Neural cell (in vitro differentiated cells): ENCODE results near the gene SLC2A10. TPM values are rescaled to one million over a fixed set of nuclear protein-coding genes. Genes with fewer than 3 reads are reported as not detected.

Experiments used
- H2AFZ ChIP-seq: fragments of 200-600, 300-800 bp; sonication (generic), shearing (Covaris generic); 2 replicates; pipeline ENCODE4 v1.6.0; 2014; ENCODE audit warnings: low read depth, mild to moderate bottlenecking, antibody characterized with exemption, low read length, moderate library complexity
- H3F3A ChIP-seq: fragments of 200-600 bp; shearing (Covaris generic); 2 replicates; pipeline ENCODE4 v1.6.1; 2016; ENCODE audit warnings: mild to moderate bottlenecking, moderate library complexity, mixed read lengths, antibody characterized with exemption, low read length; ENCODE audit not compliant: insufficient read depth, poor library complexity, severe bottlenecking
- H3K27ac ChIP-seq: fragments of 200-600, 300-800 bp; sonication (generic), shearing (Covaris generic); 2 replicates; pipeline ENCODE4 v1.5.1; 2014; ENCODE audit warnings: mild to moderate bottlenecking, low read length, moderate library complexity
- H3K27me3 ChIP-seq: fragments of 300-800, 200-600 bp; sonication (generic), shearing (Covaris generic); 2 replicates; pipeline ENCODE4 v1.6.0; 2014; ENCODE audit warnings: mild to moderate bottlenecking, low read depth, low read length, moderate library complexity; ENCODE audit not compliant: insufficient read depth
- H3K36me3 ChIP-seq: fragments of 300-800, 200-600 bp; sonication (generic), shearing (Covaris generic); 2 replicates; pipeline ENCODE4 v1.5.1; 2014; ENCODE audit warnings: mild to moderate bottlenecking, antibody characterized with exemption, low read length, moderate library complexity; ENCODE audit not compliant: insufficient read depth
- H3K4me2 ChIP-seq: fragments of 300-800, 200-600 bp; sonication (generic), shearing (Covaris generic); 2 replicates; pipeline ENCODE4 v1.6.0; 2014; ENCODE audit warnings: mild to moderate bottlenecking, low read length
- H3K4me3 ChIP-seq: fragments of 300-800, 200-600 bp; sonication (generic), shearing (Covaris generic); 2 replicates; pipeline ENCODE4 v1.5.1; 2014; ENCODE audit warnings: mild to moderate bottlenecking, low read length, moderate library complexity
- H3K79me2 ChIP-seq: fragments of 200-600 bp; shearing (Covaris generic); replicated peaks from 2 replicates; pipeline ENCODE4 v1.6.0; 2014; ENCODE audit warnings: mild to moderate bottlenecking, low read length, moderate library complexity; ENCODE audit not compliant: insufficient read depth
- H3K9ac ChIP-seq: fragments of 300-800, 200-600 bp; sonication (generic), shearing (Covaris generic); 2 replicates; pipeline ENCODE4 v1.6.1; 2016; ENCODE audit warnings: mild to moderate bottlenecking, low read length, mixed read lengths
- H3K9me2 ChIP-seq: fragments of 200-600 bp; shearing (Covaris generic); 2 replicates; pipeline ENCODE4 v1.6.1; 2016; ENCODE audit warnings: mild to moderate bottlenecking, low read length, mixed read lengths; ENCODE audit not compliant: insufficient read depth
- H3K9me3 ChIP-seq: fragments of 200-600, 300-800 bp; sonication (generic), shearing (Covaris generic); 2 replicates; pipeline ENCODE4 v1.6.1; 2016; ENCODE audit warnings: mild to moderate bottlenecking, mixed run types, low read length, moderate library complexity, mixed read lengths
- H4K20me1 ChIP-seq: fragments of 200-600 bp; shearing (Covaris generic); 2 replicates; pipeline ENCODE4 v1.6.1; 2016; ENCODE audit warnings: mild to moderate bottlenecking, mixed run types; ENCODE audit not compliant: insufficient read depth
- EP300 ChIP-seq: fragments of 450-650 bp; conservative IDR thresholded peaks from 2 replicates; pipeline ENCODE4 v1.6.1; 2014; ENCODE audit warnings: antibody characterized with exemption, mild to moderate bottlenecking, moderate library complexity; ENCODE audit not compliant: poor library complexity, severe bottlenecking
- EZH2 ChIP-seq: fragments of 200-600, 300-800 bp; shearing (Covaris generic), sonication (generic); IDR thresholded peaks from 2 replicates; pipeline ENCODE4 v1.6.1; 2014; ENCODE audit warnings: antibody characterized with exemption, low read length, borderline replicate concordance, mild to moderate bottlenecking; ENCODE audit not compliant: insufficient read depth, poor library complexity, severe bottlenecking
- MXI1 ChIP-seq: fragments of 450-650 bp; conservative IDR thresholded peaks from 2 replicates; pipeline ENCODE4 v1.6.1; 2014; ENCODE audit warnings: antibody characterized with exemption, mild to moderate bottlenecking; ENCODE audit not compliant: poor library complexity, severe bottlenecking
- POLR2AphosphoS5 ChIP-seq: IDR thresholded peaks from 2 replicates; pipeline ENCODE4 v1.6.1; 2012
- RAD21 ChIP-seq: fragments of 450-650 bp; conservative IDR thresholded peaks from 2 replicates; pipeline ENCODE4 v1.6.1; 2014; ENCODE audit warnings: antibody characterized with exemption, mild to moderate bottlenecking, moderate library complexity
- SMC3 ChIP-seq: fragments of 450-650 bp; conservative IDR thresholded peaks from 2 replicates; pipeline ENCODE4 v1.6.1; 2014; ENCODE audit warnings: antibody characterized with exemption, mild to moderate bottlenecking, moderate library complexity; ENCODE audit not compliant: poor library complexity
- TAF1 ChIP-seq: IDR thresholded peaks from 2 replicates; pipeline ENCODE4 v1.6.1; 2012; ENCODE audit warnings: low read depth
- polyA plus RNA-seq: library from polyadenylated mRNA; depleted of rRNA; stranded (reverse); fragments of >200 nt; gene quantifications from 2 replicates; pipeline ENCODE4 v1.2.3, GENCODE V29; 2014
- TF ChIP-seq, protein P1 (sequence below): IDR thresholded peaks from 2 replicates; pipeline ENCODE4 v1.6.1; 2012; ENCODE audit warnings: borderline replicate concordance
- TF ChIP-seq, protein P2 (sequence below): fragments of 450-650 bp; IDR thresholded peaks from 2 replicates; pipeline ENCODE4 v1.5.1; 2014; ENCODE audit warnings: antibody characterized with exemption, mild to moderate bottlenecking, moderate library complexity; ENCODE audit not compliant: poor library complexity, severe bottlenecking

The SLC2A10 gene
- polyA plus RNA-seq, 1 donor from 2014 or later = not detected

DNA sequence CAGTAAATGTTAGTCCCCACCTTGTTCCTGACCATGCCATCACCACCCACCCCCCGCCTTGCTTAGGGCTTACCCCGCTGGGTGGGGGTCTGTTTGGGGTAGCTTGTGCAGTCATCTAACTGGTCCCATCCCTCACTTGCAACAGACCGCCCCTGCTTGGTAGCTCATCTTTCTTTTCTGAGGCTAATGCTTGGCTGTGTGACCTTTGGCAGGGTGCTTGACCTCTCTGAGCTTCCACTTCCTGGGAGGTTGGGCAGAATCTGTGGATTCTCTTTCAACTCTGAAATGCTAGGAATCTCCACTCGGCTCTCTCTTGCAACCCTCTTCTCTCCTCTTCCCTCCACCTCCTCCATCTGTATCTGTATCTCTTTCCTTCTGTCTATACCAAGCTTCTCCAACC lies 70.4 kb downstream of the SLC2A10 start:
- H3K4me3 ChIP-seq = no peak overlapping the region

DNA sequence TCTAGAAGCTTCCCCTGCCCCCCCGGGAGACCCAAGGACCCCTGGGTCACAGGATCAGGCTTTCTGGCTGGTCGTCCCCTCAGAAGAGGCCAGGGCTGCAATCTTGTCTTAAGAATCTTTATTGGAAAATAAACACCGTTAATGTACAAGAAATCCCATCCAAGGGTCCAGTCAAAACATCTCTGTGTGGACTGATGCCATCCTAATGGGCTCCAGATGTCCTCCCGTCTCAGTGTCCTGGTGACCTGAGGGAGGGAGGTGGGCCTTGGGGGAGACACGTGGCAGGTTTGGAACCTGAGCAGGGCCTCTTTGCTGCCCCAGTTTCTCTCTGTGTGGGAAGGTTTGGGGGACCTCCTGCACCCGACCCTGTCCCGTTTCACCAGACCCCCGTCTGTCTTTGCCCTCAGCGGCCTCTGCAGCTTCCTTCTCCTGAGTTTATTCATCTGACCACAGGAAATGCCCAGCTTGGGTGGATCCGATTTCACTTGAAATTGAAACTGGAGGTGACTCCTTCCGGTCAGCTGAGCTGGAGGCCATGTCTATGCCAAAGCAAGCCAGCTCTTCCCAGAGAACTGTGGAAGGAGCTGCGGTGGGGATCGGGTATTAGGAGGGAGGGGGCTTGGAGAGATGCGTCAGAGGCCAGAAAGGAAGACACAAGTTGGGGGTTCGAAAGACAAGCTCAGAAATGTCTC lies 75.1 kb downstream of the SLC2A10 start:
- no peaks in the 10 kb centered on the region for H3K9me2 ChIP-seq
- no peak overlapping the region for H3K4me2 ChIP-seq
- no peaks in the 10 kb centered on the region for H3K27me3 ChIP-seq
- no peaks in the 10 kb centered on the region for H3K9me3 ChIP-seq
- no peak overlapping the region for H2AFZ ChIP-seq
- H3K9ac ChIP-seq = no peak overlapping the region
- H4K20me1 ChIP-seq = no peaks in the 10 kb centered on the region
- H3K79me2 ChIP-seq = no peaks in the 10 kb centered on the region
- H3K36me3 ChIP-seq = no peaks in the 10 kb centered on the region
- no peak for TF ChIP-seq POLR2AphosphoS5
- no peak for TF ChIP-seq SMC3
- TF ChIP-seq, protein P1, sequence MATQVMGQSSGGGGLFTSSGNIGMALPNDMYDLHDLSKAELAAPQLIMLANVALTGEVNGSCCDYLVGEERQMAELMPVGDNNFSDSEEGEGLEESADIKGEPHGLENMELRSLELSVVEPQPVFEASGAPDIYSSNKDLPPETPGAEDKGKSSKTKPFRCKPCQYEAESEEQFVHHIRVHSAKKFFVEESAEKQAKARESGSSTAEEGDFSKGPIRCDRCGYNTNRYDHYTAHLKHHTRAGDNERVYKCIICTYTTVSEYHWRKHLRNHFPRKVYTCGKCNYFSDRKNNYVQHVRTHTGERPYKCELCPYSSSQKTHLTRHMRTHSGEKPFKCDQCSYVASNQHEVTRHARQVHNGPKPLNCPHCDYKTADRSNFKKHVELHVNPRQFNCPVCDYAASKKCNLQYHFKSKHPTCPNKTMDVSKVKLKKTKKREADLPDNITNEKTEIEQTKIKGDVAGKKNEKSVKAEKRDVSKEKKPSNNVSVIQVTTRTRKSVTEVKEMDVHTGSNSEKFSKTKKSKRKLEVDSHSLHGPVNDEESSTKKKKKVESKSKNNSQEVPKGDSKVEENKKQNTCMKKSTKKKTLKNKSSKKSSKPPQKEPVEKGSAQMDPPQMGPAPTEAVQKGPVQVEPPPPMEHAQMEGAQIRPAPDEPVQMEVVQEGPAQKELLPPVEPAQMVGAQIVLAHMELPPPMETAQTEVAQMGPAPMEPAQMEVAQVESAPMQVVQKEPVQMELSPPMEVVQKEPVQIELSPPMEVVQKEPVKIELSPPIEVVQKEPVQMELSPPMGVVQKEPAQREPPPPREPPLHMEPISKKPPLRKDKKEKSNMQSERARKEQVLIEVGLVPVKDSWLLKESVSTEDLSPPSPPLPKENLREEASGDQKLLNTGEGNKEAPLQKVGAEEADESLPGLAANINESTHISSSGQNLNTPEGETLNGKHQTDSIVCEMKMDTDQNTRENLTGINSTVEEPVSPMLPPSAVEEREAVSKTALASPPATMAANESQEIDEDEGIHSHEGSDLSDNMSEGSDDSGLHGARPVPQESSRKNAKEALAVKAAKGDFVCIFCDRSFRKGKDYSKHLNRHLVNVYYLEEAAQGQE = no peak
- TF ChIP-seq, protein P2, sequence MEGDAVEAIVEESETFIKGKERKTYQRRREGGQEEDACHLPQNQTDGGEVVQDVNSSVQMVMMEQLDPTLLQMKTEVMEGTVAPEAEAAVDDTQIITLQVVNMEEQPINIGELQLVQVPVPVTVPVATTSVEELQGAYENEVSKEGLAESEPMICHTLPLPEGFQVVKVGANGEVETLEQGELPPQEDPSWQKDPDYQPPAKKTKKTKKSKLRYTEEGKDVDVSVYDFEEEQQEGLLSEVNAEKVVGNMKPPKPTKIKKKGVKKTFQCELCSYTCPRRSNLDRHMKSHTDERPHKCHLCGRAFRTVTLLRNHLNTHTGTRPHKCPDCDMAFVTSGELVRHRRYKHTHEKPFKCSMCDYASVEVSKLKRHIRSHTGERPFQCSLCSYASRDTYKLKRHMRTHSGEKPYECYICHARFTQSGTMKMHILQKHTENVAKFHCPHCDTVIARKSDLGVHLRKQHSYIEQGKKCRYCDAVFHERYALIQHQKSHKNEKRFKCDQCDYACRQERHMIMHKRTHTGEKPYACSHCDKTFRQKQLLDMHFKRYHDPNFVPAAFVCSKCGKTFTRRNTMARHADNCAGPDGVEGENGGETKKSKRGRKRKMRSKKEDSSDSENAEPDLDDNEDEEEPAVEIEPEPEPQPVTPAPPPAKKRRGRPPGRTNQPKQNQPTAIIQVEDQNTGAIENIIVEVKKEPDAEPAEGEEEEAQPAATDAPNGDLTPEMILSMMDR = no peak
- TF ChIP-seq EP300 = no peak
- no peak for TF ChIP-seq MXI1
- no peak for TF ChIP-seq RAD21
- no peak for TF ChIP-seq EZH2
- no peak for TF ChIP-seq TAF1
- no peak overlapping the region for H3K4me3 ChIP-seq
- H3F3A ChIP-seq = no peaks in the 10 kb centered on the region
- no peak overlapping the region for H3K27ac ChIP-seq

More for the DNA sequence above, 70.4 kb downstream of the SLC2A10 start:
- no peaks in the 10 kb centered on the region for H3F3A ChIP-seq
- H4K20me1 ChIP-seq = no peaks in the 10 kb centered on the region
- no peak for TF ChIP-seq MXI1
- TF ChIP-seq, protein P2 = no peak
- no peak for TF ChIP-seq POLR2AphosphoS5
- TF ChIP-seq, protein P1 = no peak
- TF ChIP-seq EZH2 = no peak
- TF ChIP-seq SMC3 = no peak
- no peak for TF ChIP-seq RAD21
- TF ChIP-seq EP300 = no peak
- TF ChIP-seq TAF1 = no peak
- no peaks in the 10 kb centered on the region for H3K9me3 ChIP-seq
- H3K79me2 ChIP-seq = no peaks in the 10 kb centered on the region
- no peak overlapping the region for H3K27ac ChIP-seq
- no peaks in the 10 kb centered on the region for H3K36me3 ChIP-seq
- no peak overlapping the region for H3K9ac ChIP-seq
- no peaks in the 10 kb centered on the region for H3K27me3 ChIP-seq
- no peak overlapping the region for H3K4me2 ChIP-seq
- no peak overlapping the region for H2AFZ ChIP-seq
- H3K9me2 ChIP-seq = no peaks in the 10 kb centered on the region
